SJCRH30 (cell line): Measurements from ENCODE around the gene FAM136A. TPM values are rescaled to one million over a fixed set of nuclear protein-coding genes. Genes with fewer than 3 reads are reported as not detected.

Experiments
- DNase-seq, 2 experiments: peaks; one replicate each; pipeline ENCODE4 v3.0.0-alpha.2; 2015 to 2020
- H3K27ac ChIP-seq: fragments of 250-450 bp; sonication (Bioruptor Pico); 2 replicates; pipeline ENCODE4 v1.5.1; 2020; ENCODE audit warnings: mild to moderate bottlenecking, moderate library complexity
- H3K27me3 ChIP-seq: fragments of 250-450 bp; sonication (Bioruptor Pico); 2 replicates; pipeline ENCODE4 v1.5.1; 2020; ENCODE audit warnings: mild to moderate bottlenecking, moderate library complexity
- H3K36me3 ChIP-seq: fragments of 250-450 bp; sonication (Bioruptor Pico); 2 replicates; pipeline ENCODE4 v1.5.1; 2020; ENCODE audit warnings: mild to moderate bottlenecking, moderate library complexity
- H3K4me1 ChIP-seq: fragments of 250-450 bp; sonication (Bioruptor Pico); 2 replicates; pipeline ENCODE4 v1.5.1; 2020; ENCODE audit warnings: mild to moderate bottlenecking, moderate library complexity
- H3K4me3 ChIP-seq: fragments of 250-450 bp; sonication (Bioruptor Pico); 2 replicates; pipeline ENCODE4 v1.5.1; 2020; ENCODE audit warnings: mild to moderate bottlenecking, moderate library complexity
- H3K9me3 ChIP-seq: fragments of 250-450 bp; sonication (Bioruptor Pico); replicated peaks from 2 replicates; pipeline ENCODE4 v1.5.1; 2020; ENCODE audit warnings: mild to moderate bottlenecking, moderate library complexity
- total RNA-seq: library from RNA; depleted of rRNA; stranded (reverse); fragments of >200 nt; shearing (Covaris generic); gene quantifications from 2 replicates; pipeline ENCODE4 v1.2.3, GENCODE V29; 2014; rRNA removed

The FAM136A gene
- total RNA-seq, result 78.7 and 80.9 TPM in 2 replicates

- peak within 1 kb of the TSS; percentile 53 for H3K27ac ChIP-seq
- peaks cover 2% of the 10 kb centered on the region; the same call in 1 of the 2 replicates for H3K4me1 ChIP-seq
- H3K36me3 ChIP-seq, result peaks cover 22% of the 10 kb centered on the region
These were observed at the start of gene FAM136A for GRCh38 chr2:70301344-70302194. TSS of gene FAM136A (minus strand) at chr2:70302067. CDS start at chr2:70302011, 56 bp downstream.

DNA sequence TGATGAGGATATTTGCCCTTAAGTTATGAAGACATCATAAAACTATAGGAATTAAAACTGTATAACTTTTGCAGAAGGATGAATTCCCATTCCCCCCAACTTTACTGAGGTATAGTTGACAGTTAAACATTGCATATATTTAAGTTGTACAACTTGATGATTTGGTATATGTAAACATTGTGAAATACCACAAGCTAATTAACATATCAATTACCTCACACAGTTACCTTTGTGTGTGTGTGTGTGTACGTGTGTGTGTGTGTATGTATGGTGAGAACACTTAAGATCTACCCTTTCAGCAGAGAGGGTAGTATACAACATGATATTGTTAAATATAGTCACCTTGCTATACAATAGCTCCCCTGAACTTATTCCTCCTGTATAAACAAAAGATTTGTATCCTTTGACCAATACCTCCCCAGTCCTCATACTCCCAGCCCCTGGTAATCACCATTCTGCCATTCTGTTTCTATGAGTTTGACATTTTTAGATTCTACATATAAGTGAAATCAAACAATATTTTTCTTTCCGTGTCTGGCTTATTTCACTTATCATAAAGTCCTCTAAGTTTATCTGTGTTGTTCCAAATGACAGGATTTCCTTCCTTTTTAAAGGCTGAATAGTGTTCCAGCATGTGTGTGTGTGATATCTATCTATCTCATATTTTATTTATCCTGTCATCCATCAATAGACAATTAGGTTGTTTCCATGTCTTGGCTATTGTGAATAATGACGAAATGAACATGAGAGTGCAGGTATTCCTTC is 48.2 kb upstream of the FAM136A start:
- H3K27ac ChIP-seq, result no peak overlapping the region
- no peaks in the 10 kb centered on the region for H3K36me3 ChIP-seq
- DNase-seq, result no peak
- H3K9me3 ChIP-seq, result no peaks in the 10 kb centered on the region
- H3K4me3 ChIP-seq, result no peak overlapping the region
- no peaks in the 10 kb centered on the region for H3K27me3 ChIP-seq
- no peaks in the 10 kb centered on the region; the same call in 1 of the 2 replicates for H3K4me1 ChIP-seq

More at GRCh38 chr2:70301344-70302194, at the start of gene FAM136A:
- Histone ChIP-seq H3K27me3 (no peaks in the 10 kb centered on the region), H3K4me3 (peak within 1 kb of the TSS; percentile 84), H3K9me3 (no peaks in the 10 kb centered on the region)
- peak; percentile 91 to 94 for DNase-seq

DNA sequence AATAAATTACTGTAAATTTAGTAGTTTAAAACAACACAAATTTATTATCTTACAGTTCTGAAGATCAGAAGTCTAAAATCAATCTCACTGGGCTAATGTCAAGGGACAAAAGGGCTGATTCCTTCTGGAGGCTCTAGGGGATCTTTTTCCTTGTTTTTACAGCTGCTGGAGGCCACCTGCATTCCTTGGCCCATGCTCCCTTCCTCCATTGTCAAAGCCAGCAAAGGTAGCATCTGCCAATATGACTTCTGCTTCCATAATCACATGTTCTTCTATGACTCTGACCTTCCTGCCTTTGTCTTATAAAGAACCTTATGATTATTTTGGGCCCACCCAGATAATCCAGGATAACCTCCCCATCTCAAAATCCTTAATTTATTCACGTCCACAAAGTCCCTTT is 46.0 kb upstream of the FAM136A start:
- no peak for DNase-seq
- no peaks in the 10 kb centered on the region; the same call in 1 of the 2 replicates for H3K27me3 ChIP-seq
- H3K36me3 ChIP-seq, result no peaks in the 10 kb centered on the region
- no peak overlapping the region for H3K27ac ChIP-seq
- H3K9me3 ChIP-seq, result no peaks in the 10 kb centered on the region
- H3K4me3 ChIP-seq, result no peak overlapping the region
- no peaks in the 10 kb centered on the region; the same call in 1 of the 2 replicates for H3K4me1 ChIP-seq

GRCh38 chr2:70344195-70344594 is 42.3 kb upstream of the FAM136A start:
- Histone ChIP-seq H3K4me1 (no peaks in the 10 kb centered on the region), H3K27ac (no peak overlapping the region), H3K27me3 (no peaks in the 10 kb centered on the region; the same call in 1 of the 2 replicates), H3K9me3 (no peaks in the 10 kb centered on the region), H3K36me3 (no peaks in the 10 kb centered on the region), H3K4me3 (no peak overlapping the region)
- no peak for DNase-seq

- Histone ChIP-seq H3K9me3 (no peaks in the 10 kb centered on the region), H3K4me3 (no peak overlapping the region), H3K4me1 (no peaks in the 10 kb centered on the region), H3K27me3 (no peaks in the 10 kb centered on the region; the same call in 1 of the 2 replicates), H3K36me3 (no peaks in the 10 kb centered on the region), H3K27ac (no peak overlapping the region)
- no peak for DNase-seq
These were observed 39.6 kb upstream of the FAM136A start for GRCh38 chr2:70341477-70341765.

DNA sequence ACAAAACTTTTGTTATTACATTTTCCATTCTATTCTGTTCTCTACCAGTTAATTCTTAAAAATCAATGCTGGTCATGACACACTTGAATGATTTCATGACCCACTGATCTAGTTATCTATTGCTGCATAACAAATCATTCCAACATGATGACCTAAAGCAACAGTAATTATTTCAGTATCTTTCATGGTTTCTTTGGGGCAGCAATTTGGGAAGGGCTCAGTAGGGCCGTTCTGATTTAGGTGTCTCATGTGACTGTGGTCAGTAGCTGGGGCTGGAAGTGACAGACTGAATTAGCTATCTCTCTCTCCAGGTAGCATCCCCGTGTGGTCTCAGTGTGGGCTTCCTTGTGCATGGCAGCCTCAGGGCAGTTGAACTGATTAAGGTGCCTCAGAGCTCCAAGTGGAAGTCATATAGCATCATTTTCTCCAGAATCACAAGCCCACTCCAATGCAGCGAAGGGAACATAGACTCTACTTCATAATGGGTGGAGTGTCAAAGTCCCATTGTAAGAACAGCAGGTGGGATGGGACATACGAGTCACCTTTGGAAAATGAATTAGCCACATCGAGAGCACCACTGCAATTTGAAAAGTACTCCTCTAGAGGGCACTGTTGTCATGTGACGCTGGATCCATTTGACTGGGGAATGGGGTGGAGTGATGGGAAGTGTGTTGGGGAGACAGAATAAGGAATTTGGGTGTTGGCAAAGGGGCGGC is 39.1 kb upstream of the FAM136A start:
- H3K27me3 ChIP-seq, result no peaks in the 10 kb centered on the region; the same call in 1 of the 2 replicates
- DNase-seq, result peak; percentile 51 to 84

DNA sequence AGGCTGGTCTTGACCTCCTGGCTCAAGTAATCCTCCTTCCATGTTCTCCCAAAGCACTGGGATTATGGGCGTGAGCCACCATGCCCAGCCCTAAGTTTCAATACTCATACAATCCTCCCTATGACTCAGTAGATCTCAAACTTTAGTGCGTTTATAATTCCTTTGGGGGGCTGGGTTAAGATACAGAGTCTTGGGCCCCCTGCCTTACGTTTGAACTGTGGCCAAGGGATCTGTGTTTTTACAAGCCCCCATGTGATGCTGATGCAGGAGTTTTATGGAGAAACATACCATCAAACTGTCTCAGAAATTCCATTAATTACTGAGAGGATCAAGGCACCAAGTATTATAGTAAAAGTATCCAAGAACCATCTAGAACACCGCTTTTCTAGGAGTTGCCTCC is 38.2 kb upstream of the FAM136A start:
- H3K27ac ChIP-seq, result no peak overlapping the region
- H3K4me3 ChIP-seq, result no peak overlapping the region
- H3K27me3 ChIP-seq, result no peaks in the 10 kb centered on the region; the same call in 1 of the 2 replicates
- H3K36me3 ChIP-seq, result no peaks in the 10 kb centered on the region
- H3K4me1 ChIP-seq, result no peaks in the 10 kb centered on the region
- H3K9me3 ChIP-seq, result no peaks in the 10 kb centered on the region
- DNase-seq, result no peak

More for the DNA sequence above, 39.1 kb upstream of the FAM136A start:
- Histone ChIP-seq H3K27ac (no peak overlapping the region), H3K4me3 (no peak overlapping the region), H3K4me1 (no peaks in the 10 kb centered on the region), H3K9me3 (no peaks in the 10 kb centered on the region), H3K36me3 (no peaks in the 10 kb centered on the region)

DNA sequence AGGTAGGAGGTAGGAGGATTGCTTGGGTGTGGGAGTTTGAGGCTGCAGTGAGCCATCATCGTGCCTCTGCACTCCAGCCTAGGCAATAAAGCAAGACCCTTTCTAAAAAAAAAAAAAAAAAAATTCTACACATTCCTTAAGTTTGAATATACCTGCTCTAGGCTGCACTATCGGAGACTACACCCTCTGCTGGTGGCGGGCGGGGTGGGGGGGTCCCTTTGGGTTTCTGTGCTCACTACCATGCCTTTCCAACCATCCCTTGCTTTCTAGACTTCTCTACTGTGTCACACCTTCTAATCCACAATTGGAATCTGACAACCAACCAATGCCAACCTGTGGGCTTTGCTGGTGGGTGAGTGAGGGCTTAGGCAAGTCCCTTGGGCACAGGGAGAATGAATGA is 34.7 kb upstream of the FAM136A start:
- Histone ChIP-seq H3K9me3 (no peaks in the 10 kb centered on the region), H3K27me3 (no peaks in the 10 kb centered on the region), H3K4me3 (no peak overlapping the region), H3K36me3 (no peaks in the 10 kb centered on the region), H3K4me1 (no peaks in the 10 kb centered on the region), H3K27ac (no peak overlapping the region)
- DNase-seq, result no peak

DNA sequence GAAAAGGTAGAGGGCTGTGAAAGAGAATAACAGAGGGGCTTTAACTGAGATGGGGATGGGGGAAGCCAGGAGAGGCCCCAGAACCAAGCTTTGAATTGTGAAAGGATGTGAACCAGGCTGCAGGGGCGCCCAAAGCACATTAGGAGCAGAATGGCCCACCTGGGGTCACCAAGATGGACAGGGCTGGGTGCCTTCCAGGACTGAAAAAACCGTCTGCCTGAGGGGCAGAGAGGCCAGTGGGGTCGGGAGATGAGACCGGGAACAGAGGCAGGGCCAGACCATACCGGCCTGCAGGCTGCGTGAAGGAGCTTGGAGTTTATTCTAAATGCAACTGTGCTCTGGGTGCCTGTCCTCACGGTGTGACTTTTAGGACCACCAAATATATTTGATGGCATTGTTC is 29.1 kb upstream of the FAM136A start:
- H3K27me3 ChIP-seq, result peaks cover 27% of the 10 kb centered on the region
- no peak for DNase-seq
- no peaks in the 10 kb centered on the region for H3K9me3 ChIP-seq
- no peaks in the 10 kb centered on the region for H3K36me3 ChIP-seq
- H3K4me3 ChIP-seq, result no peak overlapping the region
- no peaks in the 10 kb centered on the region for H3K4me1 ChIP-seq
- H3K27ac ChIP-seq, result no peak overlapping the region

- DNase-seq, result no peak
- H3K9me3 ChIP-seq, result no peaks in the 10 kb centered on the region
- no peak overlapping the region for H3K4me3 ChIP-seq
- H3K27me3 ChIP-seq, result peaks cover 27% of the 10 kb centered on the region
- H3K4me1 ChIP-seq, result no peaks in the 10 kb centered on the region
- H3K27ac ChIP-seq, result no peak overlapping the region
- no peaks in the 10 kb centered on the region for H3K36me3 ChIP-seq
These were observed 28.6 kb upstream of the FAM136A start for GRCh38 chr2:70330476-70330875.

GRCh38 chr2:70328921-70329561 is 27.2 kb upstream of the FAM136A start:
- no peaks in the 10 kb centered on the region for H3K36me3 ChIP-seq
- H3K27ac ChIP-seq, result no peak overlapping the region
- H3K4me1 ChIP-seq, result no peaks in the 10 kb centered on the region
- H3K4me3 ChIP-seq, result no peak overlapping the region
- no peaks in the 10 kb centered on the region for H3K9me3 ChIP-seq
- peaks cover 27% of the 10 kb centered on the region for H3K27me3 ChIP-seq
- no peak for DNase-seq

DNA sequence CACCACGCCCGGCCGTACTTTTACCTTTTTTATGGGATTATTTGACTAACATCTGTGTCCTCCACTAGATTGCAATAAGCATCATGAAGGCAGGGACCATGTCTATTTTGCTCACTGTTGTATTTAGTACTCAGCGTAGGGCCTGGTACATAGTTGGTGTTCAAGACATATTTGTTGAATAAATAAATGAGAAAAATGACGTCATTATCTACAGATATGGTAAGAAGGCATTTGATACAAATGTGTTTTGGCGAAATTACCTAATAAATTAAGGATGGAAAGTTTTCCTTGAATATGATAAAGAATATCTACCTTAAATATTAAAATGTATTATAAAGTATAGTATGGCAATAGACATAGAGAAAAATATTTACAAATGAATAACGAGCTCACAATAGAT is 24.0 kb upstream of the FAM136A start:
- H3K9me3 ChIP-seq, result no peaks in the 10 kb centered on the region
- no peak for DNase-seq
- peaks cover 30% of the 10 kb centered on the region for H3K27me3 ChIP-seq
- H3K27ac ChIP-seq, result no peak overlapping the region
- H3K4me1 ChIP-seq, result no peaks in the 10 kb centered on the region
- H3K36me3 ChIP-seq, result no peaks in the 10 kb centered on the region
- no peak overlapping the region for H3K4me3 ChIP-seq

GRCh38 chr2:70322518-70322917 is 20.7 kb upstream of the FAM136A start:
- Histone ChIP-seq H3K27ac (no peak overlapping the region), H3K36me3 (no peaks in the 10 kb centered on the region), H3K4me1 (no peaks in the 10 kb centered on the region), H3K4me3 (no peak overlapping the region), H3K9me3 (no peaks in the 10 kb centered on the region), H3K27me3 (peaks cover 17% of the 10 kb centered on the region)
- DNase-seq, result no peak

GRCh38 chr2:70321370-70321769 is 19.5 kb upstream of the FAM136A start:
- H3K27me3 ChIP-seq, result peaks cover 12% of the 10 kb centered on the region
- H3K36me3 ChIP-seq, result no peaks in the 10 kb centered on the region
- H3K4me3 ChIP-seq, result no peak overlapping the region
- no peaks in the 10 kb centered on the region for H3K9me3 ChIP-seq
- H3K4me1 ChIP-seq, result no peaks in the 10 kb centered on the region
- H3K27ac ChIP-seq, result no peak overlapping the region
- no peak for DNase-seq
